GM21528 (cell line): ENCODE results near the gene LTBR.

Experiments
- ATAC-seq: cut with Tn5 transposase; IDR thresholded peaks from one replicate; pipeline ENCODE4 v1.9.1; 2021; ENCODE audit warnings: mild to moderate bottlenecking, moderate library complexity; ENCODE audit not compliant: unreplicated experiment, low FRiP score

The LTBR gene

GRCh38 chr12:6380141-6381121 lies 3.5 kb upstream of the LTBR start:
- ATAC-seq: no peak

DNA sequence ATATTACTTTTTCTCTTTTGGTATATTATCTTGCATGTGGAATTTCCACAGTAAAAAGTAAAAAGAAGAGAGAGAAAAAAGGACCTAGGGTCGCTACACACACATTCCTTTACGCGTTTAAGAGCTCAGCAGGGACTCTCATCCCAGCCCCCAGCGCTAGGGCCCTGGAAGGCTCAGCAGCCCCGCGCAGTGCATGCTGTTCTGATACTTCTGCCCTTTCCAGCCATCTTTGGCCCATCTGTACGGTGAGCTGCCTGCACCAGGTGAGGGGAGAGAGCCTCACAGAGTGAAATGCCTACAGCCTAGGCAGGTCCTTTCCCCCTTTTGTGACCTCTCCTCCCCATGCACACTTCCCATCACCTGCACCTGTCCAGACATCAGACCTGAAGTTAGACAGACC lies 1.6 kb upstream of the LTBR start:
- no peak for ATAC-seq

GRCh38 chr12:6382982-6383381 lies 980 bp upstream of the LTBR start:
- no peak for ATAC-seq

DNA sequence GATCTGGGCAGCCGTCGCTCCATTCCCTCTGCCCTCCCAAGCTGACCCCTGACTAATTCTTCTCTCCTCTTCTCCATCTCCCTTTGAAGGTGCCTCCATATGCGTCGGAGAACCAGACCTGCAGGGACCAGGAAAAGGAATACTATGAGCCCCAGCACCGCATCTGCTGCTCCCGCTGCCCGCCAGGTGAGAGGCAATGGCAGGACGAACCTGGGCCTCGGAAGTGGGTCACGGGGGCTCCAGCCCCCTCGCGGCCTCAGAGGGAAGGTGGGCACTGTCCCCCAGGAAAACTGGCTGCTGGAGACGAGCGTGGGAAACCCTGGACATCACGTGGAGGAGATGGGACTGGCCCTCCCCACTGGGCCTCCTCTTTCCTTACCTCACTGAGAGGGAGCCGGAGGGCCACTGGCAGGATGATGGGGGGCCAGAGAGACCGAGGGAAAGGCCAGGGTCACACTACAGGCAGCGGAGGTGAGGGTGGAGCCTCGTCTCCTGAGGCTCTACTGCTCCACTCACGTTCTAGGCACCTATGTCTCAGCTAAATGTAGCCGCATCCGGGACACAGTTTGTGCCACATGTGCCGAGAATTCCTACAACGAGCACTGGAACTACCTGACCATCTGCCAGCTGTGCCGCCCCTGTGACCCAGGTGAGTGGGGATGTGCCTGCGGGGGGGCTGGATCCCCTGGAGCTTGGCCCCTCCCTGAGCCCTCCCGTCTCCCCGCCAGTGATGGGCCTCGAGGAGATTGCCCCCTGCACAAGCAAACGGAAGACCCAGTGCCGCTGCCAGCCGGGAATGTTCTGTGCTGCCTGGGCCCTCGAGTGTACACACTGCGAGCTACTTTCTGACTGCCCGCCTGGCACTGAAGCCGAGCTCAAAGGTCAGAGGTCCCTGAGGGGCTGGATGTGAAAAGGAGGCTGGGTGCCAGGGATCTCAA lies 806 bp downstream of the LTBR start:
- ATAC-seq: no peak

- no peak for ATAC-seq
Observed at GRCh38 chr12:6386038-6386437, 2.1 kb downstream of the LTBR start.

DNA sequence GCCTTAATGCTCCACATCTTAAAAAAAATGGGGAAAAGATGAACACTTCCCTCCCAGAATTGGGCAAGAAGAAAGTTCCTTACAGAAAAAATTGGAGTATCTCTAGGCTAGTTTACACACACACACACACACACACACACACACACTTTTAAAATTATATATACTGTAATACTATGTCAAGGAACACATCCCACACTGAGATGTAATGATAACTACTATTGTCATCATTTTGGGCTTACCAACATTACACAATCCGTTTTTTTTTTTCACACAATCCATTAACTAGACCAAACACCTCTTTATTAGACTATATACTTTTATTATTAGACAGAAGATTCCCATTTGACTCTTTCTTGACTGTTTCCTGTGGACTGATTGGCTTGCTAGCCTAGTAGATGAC lies 2.5 kb downstream of the LTBR start:
- ATAC-seq: no peak

GRCh38 chr12:6387541-6387940 lies 3.6 kb downstream of the LTBR start:
- no peak for ATAC-seq

DNA sequence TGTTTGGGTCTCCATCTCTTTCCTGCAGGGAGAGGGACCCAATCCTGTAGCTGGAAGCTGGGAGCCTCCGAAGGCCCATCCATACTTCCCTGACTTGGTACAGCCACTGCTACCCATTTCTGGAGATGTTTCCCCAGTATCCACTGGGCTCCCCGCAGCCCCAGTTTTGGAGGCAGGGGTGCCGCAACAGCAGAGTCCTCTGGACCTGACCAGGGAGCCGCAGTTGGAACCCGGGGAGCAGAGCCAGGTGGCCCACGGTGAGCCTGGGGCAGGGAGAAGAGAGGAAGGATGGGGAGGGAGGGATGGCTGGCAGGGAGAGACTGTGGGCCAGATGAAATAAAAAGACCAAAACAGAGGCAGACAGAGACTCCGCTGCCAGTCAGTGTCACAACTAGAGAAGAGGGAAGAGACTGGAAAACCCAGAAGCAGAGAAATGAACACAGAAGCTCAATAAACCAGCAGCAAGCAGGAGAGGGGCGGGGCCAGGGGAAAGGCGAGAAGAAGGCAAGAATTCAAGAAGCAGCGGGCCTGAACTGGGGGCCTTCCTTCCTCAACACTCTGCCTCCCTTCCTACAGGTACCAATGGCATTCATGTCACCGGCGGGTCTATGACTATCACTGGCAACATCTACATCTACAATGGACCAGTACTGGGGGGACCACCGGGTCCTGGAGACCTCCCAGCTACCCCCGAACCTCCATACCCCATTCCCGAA lies 6.3 kb downstream of the LTBR start:
- no peak for ATAC-seq

DNA sequence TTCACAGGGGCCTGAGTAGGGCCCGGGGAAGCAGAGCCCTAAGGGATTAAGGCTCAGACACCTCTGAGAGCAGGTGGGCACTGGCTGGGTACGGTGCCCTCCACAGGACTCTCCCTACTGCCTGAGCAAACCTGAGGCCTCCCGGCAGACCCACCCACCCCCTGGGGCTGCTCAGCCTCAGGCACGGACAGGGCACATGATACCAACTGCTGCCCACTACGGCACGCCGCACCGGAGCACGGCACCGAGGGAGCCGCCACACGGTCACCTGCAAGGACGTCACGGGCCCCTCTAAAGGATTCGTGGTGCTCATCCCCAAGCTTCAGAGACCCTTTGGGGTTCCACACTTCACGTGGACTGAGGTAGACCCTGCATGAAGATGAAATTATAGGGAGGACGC lies 7.1 kb downstream of the LTBR start:
- ATAC-seq: no peak

DNA sequence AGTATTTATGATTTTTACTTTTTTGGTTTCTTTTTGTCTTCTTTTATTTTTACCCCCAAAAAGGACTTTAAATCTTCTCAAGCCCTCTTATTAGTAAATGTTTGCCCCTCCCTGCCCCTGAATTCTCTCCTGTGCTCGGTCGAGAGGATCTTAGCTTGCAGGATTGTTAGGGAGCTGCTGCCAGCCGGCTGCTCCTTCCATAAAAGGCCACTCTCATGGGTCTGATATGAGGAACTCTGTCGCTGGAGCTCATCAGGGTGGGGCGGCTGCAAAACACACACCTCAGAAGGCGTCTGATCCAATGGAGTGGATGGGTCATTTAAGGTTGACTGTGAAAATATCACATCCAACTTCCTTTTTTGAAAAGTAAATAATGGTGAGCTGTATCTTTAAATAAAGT lies 8.5 kb downstream of the LTBR start:
- ATAC-seq: no peak

- no peak for ATAC-seq
Observed at GRCh38 chr12:6393109-6393508, 9.1 kb downstream of the LTBR start.

- ATAC-seq: no peak
Observed at GRCh38 chr12:6394398-6394797, 10.4 kb downstream of the LTBR start.

DNA sequence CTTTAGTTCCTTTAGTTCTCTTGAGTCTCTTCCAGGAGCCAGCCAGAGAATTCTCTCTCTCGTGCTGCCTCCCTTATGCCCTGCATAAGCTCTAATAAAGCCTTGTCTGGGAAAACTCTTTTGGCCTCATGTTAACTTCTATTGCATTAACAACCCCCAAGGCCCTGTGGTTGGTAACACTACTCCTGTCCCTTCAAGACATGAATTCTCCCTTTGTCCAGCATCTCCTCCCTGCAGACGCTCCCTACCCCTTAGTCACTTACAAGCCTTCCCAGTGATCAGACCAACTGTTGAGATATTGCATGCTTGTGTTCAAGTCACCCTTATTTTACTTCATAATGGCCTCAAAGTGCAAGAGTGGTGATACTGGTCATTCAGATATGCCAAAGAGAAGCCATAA lies 12.1 kb downstream of the LTBR start:
- no peak for ATAC-seq

DNA sequence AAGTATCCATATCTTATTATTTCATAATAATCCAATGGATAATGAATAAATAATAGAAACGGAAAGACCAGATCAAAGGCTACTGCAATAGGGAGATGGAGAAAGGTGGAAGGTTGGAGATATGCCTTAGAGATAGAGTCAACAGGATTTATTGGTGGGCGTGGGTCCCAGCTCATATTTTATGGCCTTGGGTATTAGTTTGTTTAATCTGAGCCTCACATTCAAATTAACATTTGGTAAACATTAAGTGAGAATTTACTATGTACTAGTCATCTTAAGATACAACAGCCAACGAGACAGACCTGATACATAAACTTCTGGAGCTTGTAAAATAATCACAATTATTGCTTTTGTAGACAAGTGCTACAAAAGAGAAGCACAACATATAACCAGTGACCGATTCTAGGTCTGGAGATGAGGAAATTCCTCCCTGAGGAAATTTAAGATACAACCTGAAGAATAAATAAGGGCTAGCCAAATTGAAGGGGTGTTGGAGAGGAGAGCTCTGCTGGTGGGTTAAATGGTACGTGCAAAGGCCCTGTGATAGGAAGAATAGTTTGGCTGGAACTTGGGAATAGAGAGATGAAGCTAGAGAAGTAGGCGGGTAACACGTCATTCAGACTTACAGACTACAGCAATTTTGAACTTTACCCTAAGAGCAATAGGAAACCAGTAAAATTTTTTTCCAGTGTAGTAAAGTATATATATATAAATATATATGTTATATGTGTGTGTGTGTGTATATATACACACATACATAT lies 16.1 kb downstream of the LTBR start:
- ATAC-seq: no peak

- no peak for ATAC-seq
Observed at GRCh38 chr12:6404390-6404789, 20.4 kb downstream of the LTBR start.

DNA sequence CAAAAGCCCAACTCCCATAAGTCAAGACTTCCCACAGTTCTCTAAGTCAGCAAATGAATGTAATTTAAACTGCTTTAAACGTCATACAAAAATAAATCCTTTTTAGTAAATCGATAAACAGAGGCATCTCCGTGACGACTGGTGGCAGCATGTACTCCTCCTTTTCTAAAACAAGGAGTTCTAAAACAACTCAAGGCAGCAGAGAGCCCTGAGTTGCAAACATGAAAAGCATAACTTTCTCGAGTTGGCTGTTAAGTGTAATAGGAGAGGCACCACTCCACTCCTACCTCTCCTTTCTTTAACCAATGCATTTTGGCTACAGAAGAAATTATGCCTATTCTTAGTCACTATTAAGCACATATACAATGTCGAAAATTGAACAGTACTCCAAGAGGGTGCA lies 22.0 kb downstream of the LTBR start:
- no peak for ATAC-seq

- ATAC-seq: no peak
Observed at GRCh38 chr12:6407236-6407954, 23.4 kb downstream of the LTBR start.

- ATAC-seq: no peak
Observed at GRCh38 chr12:6416596-6416995, 32.6 kb downstream of the LTBR start.

- no peak for ATAC-seq
Observed at GRCh38 chr12:6418796-6419195, 34.8 kb downstream of the LTBR start.
